Liver (tissue), 9 donors: ENCODE data around the gene TREM2. TPM values are rescaled to one million over a fixed set of nuclear protein-coding genes. Genes with fewer than 3 reads are reported as not detected.

Experiments
- DNase-seq: peaks from one replicate; pipeline ENCODE4 v3.0.0-alpha.2; 2017; ENCODE audit warnings: low spot score
- H3K27ac ChIP-seq, 2 donors: one replicate each; pipeline ENCODE4 v1.7.0; 2013; ENCODE audit warnings: inconsistent platforms in 2 of 2, low read length in 2 of 2, control low read depth in 1 of 2, low read depth in 1 of 2, mild to moderate bottlenecking in 1 of 2
- H3K27me3 ChIP-seq, 4 donors: one replicate each; pipeline versions ENCODE4 v1.6.1 to v1.7.0; 2013; ENCODE audit warnings: low read length in 3 of 4, inconsistent platforms in 1 of 4, mild to moderate bottlenecking in 1 of 4, moderate library complexity in 1 of 4; ENCODE audit not compliant: control insufficient read depth in 4 of 4, insufficient read depth in 4 of 4
- H3K36me3 ChIP-seq, 4 donors: one replicate each; pipeline versions ENCODE4 v1.6.1 to v1.7.0; 2013; ENCODE audit warnings: low read length in 3 of 4, mild to moderate bottlenecking in 3 of 4, low read depth in 1 of 4, moderate library complexity in 1 of 4; ENCODE audit not compliant: control insufficient read depth in 4 of 4, insufficient read depth in 3 of 4
- H3K4me1 ChIP-seq, 4 donors: one replicate each; pipeline versions ENCODE4 v1.6.1 to v1.7.0; 2013; ENCODE audit warnings: low read length in 3 of 4, mild to moderate bottlenecking in 3 of 4, moderate library complexity in 1 of 4; ENCODE audit not compliant: control insufficient read depth in 4 of 4, insufficient read depth in 4 of 4
- H3K4me3 ChIP-seq, 3 donors: one replicate each; pipeline versions ENCODE4 v1.6.1 to v1.7.0; 2013; ENCODE audit warnings: low read length in 3 of 3, control low read depth in 1 of 3, low read depth in 1 of 3, mild to moderate bottlenecking in 1 of 3
- H3K9ac ChIP-seq, 2 donors: one replicate each; pipeline ENCODE4 v1.7.0; 2013; ENCODE audit warnings: low read length in 2 of 2, mild to moderate bottlenecking in 2 of 2, moderate library complexity in 2 of 2, control low read depth in 1 of 2, low read depth in 1 of 2
- H3K9me3 ChIP-seq, 4 donors: one replicate each; pipeline versions ENCODE4 v1.6.1 to v1.7.0; 2013; ENCODE audit warnings: low read length in 3 of 4; ENCODE audit not compliant: control insufficient read depth in 4 of 4
- EGR1 ChIP-seq, 2 donors: IDR thresholded peaks; 2 replicates each; pipeline ENCODE4 v1.6.1; 2016 to 2018; ENCODE audit warnings: antibody characterized with exemption in 2 of 2, low read depth in 2 of 2
- FOXA1 ChIP-seq: IDR thresholded peaks from 2 replicates; pipeline ENCODE4 v1.6.1; 2016; ENCODE audit warnings: antibody characterized with exemption
- FOXA2 ChIP-seq: IDR thresholded peaks from 2 replicates; pipeline ENCODE4 v1.6.1; 2016; ENCODE audit warnings: antibody characterized with exemption
- GABPA ChIP-seq, 2 donors: IDR thresholded peaks in 1 of 2; conservative IDR thresholded peaks in 1 of 2; 2 replicates each; pipeline ENCODE4 v1.6.1; 2016; ENCODE audit warnings: antibody characterized with exemption in 2 of 2, mild to moderate bottlenecking in 1 of 2, moderate library complexity in 1 of 2
- HNF4A ChIP-seq, 2 donors: conservative IDR thresholded peaks; 2 replicates each; pipeline ENCODE4 v1.6.1; 2016; ENCODE audit warnings: antibody characterized with exemption in 2 of 2, mild to moderate bottlenecking in 2 of 2
- HNF4G ChIP-seq: IDR thresholded peaks from 2 replicates; pipeline ENCODE4 v1.6.1; 2016; ENCODE audit warnings: antibody characterized with exemption
- JUND ChIP-seq, 2 donors: IDR thresholded peaks; 2 replicates each; pipeline ENCODE4 v1.6.1; 2016; ENCODE audit warnings: antibody characterized with exemption in 2 of 2
- NR2F2 ChIP-seq: IDR thresholded peaks from 2 replicates; pipeline ENCODE4 v1.6.1; 2016; ENCODE audit warnings: antibody characterized with exemption
- RAD21 ChIP-seq, 2 donors: IDR thresholded peaks; 2 replicates each; pipeline ENCODE4 v1.6.1; 2016; ENCODE audit warnings: antibody characterized with exemption in 2 of 2, mild to moderate bottlenecking in 2 of 2
- RXRA ChIP-seq, 2 donors: IDR thresholded peaks; 2 replicates each; pipeline ENCODE4 v1.6.1; 2017 to 2018; ENCODE audit warnings: antibody characterized with exemption in 2 of 2, mild to moderate bottlenecking in 1 of 2
- SP1 ChIP-seq: IDR thresholded peaks from 2 replicates; pipeline ENCODE4 v1.6.1; 2018; ENCODE audit warnings: antibody characterized with exemption, mild to moderate bottlenecking
- TAF1 ChIP-seq: conservative IDR thresholded peaks from 2 replicates; pipeline ENCODE4 v1.6.1; 2016; ENCODE audit warnings: antibody characterized with exemption, mild to moderate bottlenecking
- YY1 ChIP-seq: IDR thresholded peaks from 2 replicates; pipeline ENCODE4 v1.6.1; 2016; ENCODE audit warnings: antibody characterized with exemption, mild to moderate bottlenecking
- WGBS: extraction: QIAGEN DNeasy Blood & Tissue Kit; methylation state at CpG from one replicate; pipeline ENCODE4 v1.1.7; 2013; 5-methylcytosine and 5-hydroxymethylcytosine counted together
- polyA plus RNA-seq, 2 donors: library from polyadenylated mRNA; stranded (reverse) in 1 of 2; unstranded in 1 of 2; fragments of 200-250 nt in 1 of 2; fragments of >200 nt in 1 of 2; fragmentation: Nextera tagmentation in 1 of 2; extraction: Ambion mirVana in 1 of 2; gene quantifications; one replicate each; pipeline versions ENCODE4 v1.2.1 to v1.2.3, GENCODE V29; 2013 to 2015
- total RNA-seq, 2 donors: library from RNA; depleted of rRNA; stranded (reverse); fragments of >200 nt; gene quantifications; one replicate each; pipeline ENCODE4 v1.2.3, GENCODE V29; 2014
- TF ChIP-seq, protein P1 (sequence below): IDR thresholded peaks from 2 replicates; pipeline ENCODE4 v1.6.1; 2016; ENCODE audit warnings: antibody characterized with exemption
- TF ChIP-seq, protein P2 (sequence below): IDR thresholded peaks from 2 replicates; pipeline ENCODE4 v1.6.1; 2016; ENCODE audit warnings: antibody characterized with exemption
- TF ChIP-seq, protein P3 (sequence below): IDR thresholded peaks from 2 replicates; pipeline ENCODE4 v1.6.1; 2016; ENCODE audit warnings: antibody characterized with exemption
- TF ChIP-seq, protein P4 (sequence below): IDR thresholded peaks from 2 replicates; pipeline ENCODE4 v1.6.1; 2016; ENCODE audit warnings: antibody characterized with exemption, mild to moderate bottlenecking
- TF ChIP-seq, protein P5 (sequence below): fragments of 150-350 bp; IDR thresholded peaks from 2 replicates; pipeline ENCODE4 v1.5.1; 2017; ENCODE audit warnings: improper control_type of control experiment, low read depth, low read length; ENCODE audit not compliant: missing input control
- donor health status: healthy.
- donor health status: healthy.
- donor health status: healthy.
- donor health status: healthy.
- donor health status: healthy.

TREM2 gene
- total and polyA plus RNA-seq, 4 donors: 0.18 to 0.90 TPM; not detected in 2

DNA sequence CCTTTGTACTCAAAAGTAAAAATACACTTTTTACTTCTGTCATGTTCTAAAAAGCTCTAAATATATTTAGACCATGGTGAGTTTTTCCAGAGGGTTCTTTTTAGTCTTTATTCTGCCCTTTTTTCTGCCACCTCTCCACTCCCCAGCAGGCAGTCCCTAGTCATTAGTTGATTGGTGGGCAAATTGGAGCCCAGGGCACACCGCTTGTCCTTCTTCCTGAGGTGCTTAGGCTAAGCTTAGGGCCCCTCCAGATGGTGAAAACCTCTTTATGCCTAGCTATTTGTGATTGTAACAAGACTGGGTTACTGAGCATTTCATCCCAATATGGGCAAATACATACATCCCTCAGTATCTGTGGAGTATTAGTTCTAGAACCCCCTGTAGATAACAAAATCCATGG, 15.0 kb downstream of the TREM2 start:
- Histone ChIP-seq H3K4me3 (no peak overlapping the region), H3K36me3 (peaks cover 0 to 2% (median 0%) of the 10 kb centered on the region in 4 donors), H3K4me1 (no peaks in the 10 kb centered on the region), H3K27ac (no peak overlapping the region), H3K9me3 (no peaks in the 10 kb centered on the region), H3K27me3 (no peaks in the 10 kb centered on the region), H3K9ac (no peak overlapping the region)
- TF ChIP-seq RAD21 (IDR thresholded peaks at IDR 0.05) (no peak), EGR1 (IDR thresholded peaks at IDR 0.05; ENCODE audit: low read depth in 2 of 2) (no peak), FOXA2 (no peak), FOXA1 (no peak), NR2F2 (no peak), RXRA (IDR thresholded peaks at IDR 0.05) (no peak), TAF1 (no peak), HNF4A (conservative IDR thresholded peaks at IDR 0.05) (no peak), GABPA (IDR thresholded peaks at IDR 0.05 in 1 of 2, conservative IDR thresholded peaks at IDR 0.05 in 1 of 2) (no peak), YY1 (no peak), HNF4G (no peak), JUND (IDR thresholded peaks at IDR 0.05) (no peak), SP1 (no peak)
- TF ChIP-seq, protein P1, sequence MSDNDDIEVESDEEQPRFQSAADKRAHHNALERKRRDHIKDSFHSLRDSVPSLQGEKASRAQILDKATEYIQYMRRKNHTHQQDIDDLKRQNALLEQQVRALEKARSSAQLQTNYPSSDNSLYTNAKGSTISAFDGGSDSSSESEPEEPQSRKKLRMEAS: no peak
- TF ChIP-seq, protein P2, sequence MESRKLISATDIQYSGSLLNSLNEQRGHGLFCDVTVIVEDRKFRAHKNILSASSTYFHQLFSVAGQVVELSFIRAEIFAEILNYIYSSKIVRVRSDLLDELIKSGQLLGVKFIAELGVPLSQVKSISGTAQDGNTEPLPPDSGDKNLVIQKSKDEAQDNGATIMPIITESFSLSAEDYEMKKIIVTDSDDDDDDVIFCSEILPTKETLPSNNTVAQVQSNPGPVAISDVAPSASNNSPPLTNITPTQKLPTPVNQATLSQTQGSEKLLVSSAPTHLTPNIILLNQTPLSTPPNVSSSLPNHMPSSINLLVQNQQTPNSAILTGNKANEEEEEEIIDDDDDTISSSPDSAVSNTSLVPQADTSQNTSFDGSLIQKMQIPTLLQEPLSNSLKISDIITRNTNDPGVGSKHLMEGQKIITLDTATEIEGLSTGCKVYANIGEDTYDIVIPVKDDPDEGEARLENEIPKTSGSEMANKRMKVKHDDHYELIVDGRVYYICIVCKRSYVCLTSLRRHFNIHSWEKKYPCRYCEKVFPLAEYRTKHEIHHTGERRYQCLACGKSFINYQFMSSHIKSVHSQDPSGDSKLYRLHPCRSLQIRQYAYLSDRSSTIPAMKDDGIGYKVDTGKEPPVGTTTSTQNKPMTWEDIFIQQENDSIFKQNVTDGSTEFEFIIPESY: no peak
- TF ChIP-seq, protein P3, sequence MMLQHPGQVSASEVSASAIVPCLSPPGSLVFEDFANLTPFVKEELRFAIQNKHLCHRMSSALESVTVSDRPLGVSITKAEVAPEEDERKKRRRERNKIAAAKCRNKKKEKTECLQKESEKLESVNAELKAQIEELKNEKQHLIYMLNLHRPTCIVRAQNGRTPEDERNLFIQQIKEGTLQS: no peak
- TF ChIP-seq, protein P4, sequence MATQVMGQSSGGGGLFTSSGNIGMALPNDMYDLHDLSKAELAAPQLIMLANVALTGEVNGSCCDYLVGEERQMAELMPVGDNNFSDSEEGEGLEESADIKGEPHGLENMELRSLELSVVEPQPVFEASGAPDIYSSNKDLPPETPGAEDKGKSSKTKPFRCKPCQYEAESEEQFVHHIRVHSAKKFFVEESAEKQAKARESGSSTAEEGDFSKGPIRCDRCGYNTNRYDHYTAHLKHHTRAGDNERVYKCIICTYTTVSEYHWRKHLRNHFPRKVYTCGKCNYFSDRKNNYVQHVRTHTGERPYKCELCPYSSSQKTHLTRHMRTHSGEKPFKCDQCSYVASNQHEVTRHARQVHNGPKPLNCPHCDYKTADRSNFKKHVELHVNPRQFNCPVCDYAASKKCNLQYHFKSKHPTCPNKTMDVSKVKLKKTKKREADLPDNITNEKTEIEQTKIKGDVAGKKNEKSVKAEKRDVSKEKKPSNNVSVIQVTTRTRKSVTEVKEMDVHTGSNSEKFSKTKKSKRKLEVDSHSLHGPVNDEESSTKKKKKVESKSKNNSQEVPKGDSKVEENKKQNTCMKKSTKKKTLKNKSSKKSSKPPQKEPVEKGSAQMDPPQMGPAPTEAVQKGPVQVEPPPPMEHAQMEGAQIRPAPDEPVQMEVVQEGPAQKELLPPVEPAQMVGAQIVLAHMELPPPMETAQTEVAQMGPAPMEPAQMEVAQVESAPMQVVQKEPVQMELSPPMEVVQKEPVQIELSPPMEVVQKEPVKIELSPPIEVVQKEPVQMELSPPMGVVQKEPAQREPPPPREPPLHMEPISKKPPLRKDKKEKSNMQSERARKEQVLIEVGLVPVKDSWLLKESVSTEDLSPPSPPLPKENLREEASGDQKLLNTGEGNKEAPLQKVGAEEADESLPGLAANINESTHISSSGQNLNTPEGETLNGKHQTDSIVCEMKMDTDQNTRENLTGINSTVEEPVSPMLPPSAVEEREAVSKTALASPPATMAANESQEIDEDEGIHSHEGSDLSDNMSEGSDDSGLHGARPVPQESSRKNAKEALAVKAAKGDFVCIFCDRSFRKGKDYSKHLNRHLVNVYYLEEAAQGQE: no peak
- 97% methylated on average over 1 of the region's 1 CpG for WGBS
- no peak for DNase-seq

DNA sequence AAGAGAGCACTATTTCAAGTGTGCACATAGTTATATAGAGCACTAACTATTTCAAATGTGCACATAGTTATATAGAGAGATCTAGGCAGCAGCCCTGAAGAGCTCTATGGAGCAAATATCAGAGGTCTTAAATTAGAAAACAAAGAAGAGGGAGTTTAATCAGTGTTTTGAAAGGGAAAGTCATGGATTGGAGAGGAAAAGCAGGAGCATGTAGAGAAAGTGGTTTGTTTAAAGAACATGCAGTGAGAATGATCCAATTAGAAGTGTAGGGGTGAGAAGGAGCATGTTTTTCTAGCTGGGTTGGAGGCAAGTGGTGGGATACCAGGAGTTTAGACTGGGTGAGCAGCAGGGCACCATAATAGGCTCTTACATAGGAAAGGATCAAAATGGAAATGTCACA, 26.0 kb downstream of the TREM2 start:
- H3K9me3 ChIP-seq: no peaks in the 10 kb centered on the region
- TF ChIP-seq, protein P5, sequence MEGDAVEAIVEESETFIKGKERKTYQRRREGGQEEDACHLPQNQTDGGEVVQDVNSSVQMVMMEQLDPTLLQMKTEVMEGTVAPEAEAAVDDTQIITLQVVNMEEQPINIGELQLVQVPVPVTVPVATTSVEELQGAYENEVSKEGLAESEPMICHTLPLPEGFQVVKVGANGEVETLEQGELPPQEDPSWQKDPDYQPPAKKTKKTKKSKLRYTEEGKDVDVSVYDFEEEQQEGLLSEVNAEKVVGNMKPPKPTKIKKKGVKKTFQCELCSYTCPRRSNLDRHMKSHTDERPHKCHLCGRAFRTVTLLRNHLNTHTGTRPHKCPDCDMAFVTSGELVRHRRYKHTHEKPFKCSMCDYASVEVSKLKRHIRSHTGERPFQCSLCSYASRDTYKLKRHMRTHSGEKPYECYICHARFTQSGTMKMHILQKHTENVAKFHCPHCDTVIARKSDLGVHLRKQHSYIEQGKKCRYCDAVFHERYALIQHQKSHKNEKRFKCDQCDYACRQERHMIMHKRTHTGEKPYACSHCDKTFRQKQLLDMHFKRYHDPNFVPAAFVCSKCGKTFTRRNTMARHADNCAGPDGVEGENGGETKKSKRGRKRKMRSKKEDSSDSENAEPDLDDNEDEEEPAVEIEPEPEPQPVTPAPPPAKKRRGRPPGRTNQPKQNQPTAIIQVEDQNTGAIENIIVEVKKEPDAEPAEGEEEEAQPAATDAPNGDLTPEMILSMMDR: no peak
- no peak for TF ChIP-seq YY1
- TF ChIP-seq TAF1: no peak
- no peak for TF ChIP-seq HNF4A (conservative IDR thresholded peaks at IDR 0.05)
- no peak for DNase-seq
- no peaks in the 10 kb centered on the region for H3K27me3 ChIP-seq
- H3K9ac ChIP-seq: no peak overlapping the region
- H3K4me1 ChIP-seq: no peaks in the 10 kb centered on the region
- no peak overlapping the region for H3K27ac ChIP-seq
- H3K36me3 ChIP-seq: peaks cover 0 to 26% (median 9%) of the 10 kb centered on the region in 4 donors
- H3K4me3 ChIP-seq: no peak overlapping the region
